ENCODE measurements around the gene TMTC2. TPM values are rescaled to one million over a fixed set of nuclear protein-coding genes. Genes with fewer than 3 reads are reported as not detected.

The TMTC2 gene
- total and polyA plus RNA-seq, 2 experiments from 2014 or later: 0.36 to 5.6 TPM

GRCh38 chr12:82896277-82896676, 209.6 kb downstream of the TMTC2 start:
- Histone ChIP-seq H3K4me2 (ENCODE audit: unreplicated experiment) (no peak overlapping the region), H3K9me3 (ENCODE audit: low read depth) (no peaks in the 10 kb centered on the region), H2AFZ (no peak overlapping the region), H3K4me3 (no peak overlapping the region), H3K9ac (no peak overlapping the region), H3K27me3 (replicated peaks; ENCODE audit: insufficient read depth) (no peaks in the 10 kb centered on the region), H3F3A (ENCODE audit: insufficient read depth) (no peaks in the 10 kb centered on the region), H4K20me1 (ENCODE audit: insufficient read depth) (no peaks in the 10 kb centered on the region), H3K9me2 (ENCODE audit: insufficient read depth) (no peaks in the 10 kb centered on the region), H3K27ac (no peak overlapping the region), H3K79me2 (ENCODE audit: insufficient read depth) (no peaks in the 10 kb centered on the region), H3K4me1 (ENCODE audit: insufficient read depth) (0 out of 2 replicates have a peak, but pooled peaks cover 8% of the 10 kb centered on the region), H3K36me3 (ENCODE audit: low read depth) (no peaks in the 10 kb centered on the region)
- in situ Hi-C loops (cut with MboI): no loop called here
- DNase-seq: no peak
- WGBS, 2 experiments (ENCODE audit: low coverage in 1 of 2, low lambda C conversion rate in 2 of 2, missing lambda C conversion rate in 2 of 2): 82 to 83% methylated on average over 7 of the region's 7 CpGs
- no peak for TF ChIP-seq EZH2 (IDR thresholded peaks at IDR 0.05; ENCODE audit: insufficient read depth, poor library complexity, severe bottlenecking)
- no peak for TF ChIP-seq EZH2phosphoT487 (IDR thresholded peaks at IDR 0.05; ENCODE audit: insufficient read depth, low read depth)

GRCh38 chr12:82896979-82897378, 210.3 kb downstream of the TMTC2 start:
- WGBS, 2 experiments (ENCODE audit: low coverage in 1 of 2, low lambda C conversion rate in 2 of 2, missing lambda C conversion rate in 2 of 2): 90 to 91% methylated on average over 3 of the region's 3 CpGs
- Histone ChIP-seq H3F3A (ENCODE audit: insufficient read depth) (no peaks in the 10 kb centered on the region), H3K9me2 (ENCODE audit: insufficient read depth) (no peaks in the 10 kb centered on the region), H3K27me3 (replicated peaks; ENCODE audit: insufficient read depth) (no peaks in the 10 kb centered on the region), H3K4me3 (no peak overlapping the region), H3K9ac (no peak overlapping the region), H4K20me1 (ENCODE audit: insufficient read depth) (no peaks in the 10 kb centered on the region), H2AFZ (no peak overlapping the region), H3K36me3 (ENCODE audit: low read depth) (no peaks in the 10 kb centered on the region), H3K4me1 (ENCODE audit: insufficient read depth) (0 out of 2 replicates have a peak, but pooled peaks cover 8% of the 10 kb centered on the region), H3K27ac (no peak overlapping the region), H3K4me2 (ENCODE audit: unreplicated experiment) (no peak overlapping the region), H3K79me2 (ENCODE audit: insufficient read depth) (no peaks in the 10 kb centered on the region), H3K9me3 (ENCODE audit: low read depth) (no peaks in the 10 kb centered on the region)
- in situ Hi-C loops (cut with MboI): no loop called here
- TF ChIP-seq EZH2 (IDR thresholded peaks at IDR 0.05; ENCODE audit: insufficient read depth, poor library complexity, severe bottlenecking): no peak
- no peak for TF ChIP-seq EZH2phosphoT487 (IDR thresholded peaks at IDR 0.05; ENCODE audit: insufficient read depth, low read depth)
- peak; percentile 62 for DNase-seq

- Histone ChIP-seq H3K4me1 (ENCODE audit: insufficient read depth) (0 out of 2 replicates have a peak, but pooled peaks cover 8% of the 10 kb centered on the region), H3K9me2 (ENCODE audit: insufficient read depth) (no peaks in the 10 kb centered on the region), H3K27ac (no peak overlapping the region), H3K36me3 (ENCODE audit: low read depth) (no peaks in the 10 kb centered on the region), H3K79me2 (ENCODE audit: insufficient read depth) (no peaks in the 10 kb centered on the region), H3K4me2 (ENCODE audit: unreplicated experiment) (no peak overlapping the region), H3K9me3 (ENCODE audit: low read depth) (no peaks in the 10 kb centered on the region), H3K27me3 (replicated peaks; ENCODE audit: insufficient read depth) (no peaks in the 10 kb centered on the region), H2AFZ (no peak overlapping the region), H3K9ac (no peak overlapping the region), H3K4me3 (no peak overlapping the region), H4K20me1 (ENCODE audit: insufficient read depth) (no peaks in the 10 kb centered on the region), H3F3A (ENCODE audit: insufficient read depth) (no peaks in the 10 kb centered on the region)
- TF ChIP-seq EZH2 (IDR thresholded peaks at IDR 0.05; ENCODE audit: insufficient read depth, poor library complexity, severe bottlenecking): no peak
- no peak for TF ChIP-seq EZH2phosphoT487 (IDR thresholded peaks at IDR 0.05; ENCODE audit: insufficient read depth, low read depth)
- WGBS, 2 experiments (ENCODE audit: low coverage in 1 of 2, low lambda C conversion rate in 2 of 2, missing lambda C conversion rate in 2 of 2): 61 to 87% methylated on average over 2 of the region's 2 CpGs
- in situ Hi-C loops (cut with MboI): no loop called here
- no peak for DNase-seq
These were observed 211.7 kb downstream of the TMTC2 start for GRCh38 chr12:82898441-82898840.

- no peaks in the 10 kb centered on the region for H3K27me3 ChIP-seq (replicated peaks; ENCODE audit: insufficient read depth)
- peak; percentile 64 for DNase-seq
- H3K36me3 ChIP-seq (ENCODE audit: low read depth): no peaks in the 10 kb centered on the region
- 0 out of 2 replicates have a peak overlapping the region, but pooled peaks have one; percentile 16 for H3K27ac ChIP-seq
- H3K4me1 ChIP-seq (ENCODE audit: insufficient read depth): peaks cover 14% of the 10 kb centered on the region
- no peaks in the 10 kb centered on the region for H3K9me3 ChIP-seq (ENCODE audit: low read depth)
- in situ Hi-C loops (cut with MboI): no loop called here
- no peaks in the 10 kb centered on the region for H3K79me2 ChIP-seq (ENCODE audit: insufficient read depth)
- H3K4me3 ChIP-seq: peak overlapping the region; percentile 44
- H3K9me2 ChIP-seq (ENCODE audit: insufficient read depth): no peaks in the 10 kb centered on the region
- peak overlapping the region; percentile 39 for H3K4me2 ChIP-seq (ENCODE audit: unreplicated experiment)
- WGBS, 2 experiments (ENCODE audit: low coverage in 1 of 2, low lambda C conversion rate in 2 of 2, missing lambda C conversion rate in 2 of 2): 7 to 10% methylated on average over 5 of the region's 5 CpGs
- peaks cover 7% of the 10 kb centered on the region; the same call in 1 of the 2 replicates for H3F3A ChIP-seq (ENCODE audit: insufficient read depth)
- H3K9ac ChIP-seq: peak overlapping the region; percentile 35; the same call in 1 of the 2 replicates
- H4K20me1 ChIP-seq (ENCODE audit: insufficient read depth): no peaks in the 10 kb centered on the region
- TF ChIP-seq EZH2 (IDR thresholded peaks at IDR 0.05; ENCODE audit: insufficient read depth, poor library complexity, severe bottlenecking) (no peak), EZH2phosphoT487 (IDR thresholded peaks at IDR 0.05; ENCODE audit: insufficient read depth, low read depth) (no peak)
- H2AFZ ChIP-seq: peak overlapping the region; percentile 38; the same call in 1 of the 2 replicates
These were observed 217.6 kb downstream of the TMTC2 start for GRCh38 chr12:82904219-82904790.

Data from GM23248 (cell line).